Loucy (cell line): ENCODE measurements around the gene IL20RB.

Experiments
- CTCF ChIP-seq: fragments of 200-600 bp; sonication (generic); conservative IDR thresholded peaks from 2 replicates; pipeline ENCODE4 v1.5.1; 2014; ENCODE audit warnings: mild to moderate bottlenecking, antibody characterized with exemption, low read length
- EZH2phosphoT487 ChIP-seq: fragments of 200-600 bp; IDR thresholded peaks from 2 replicates; pipeline ENCODE4 v1.6.1; 2018; ENCODE audit warnings: antibody characterized with exemption, mild to moderate bottlenecking, moderate library complexity, borderline replicate concordance

- TF ChIP-seq CTCF, result no peak
- no peak for TF ChIP-seq EZH2phosphoT487
Observed at GRCh38 chr3:136973352-136973751, 15.6 kb downstream of the IL20RB start.
